KMS-11 (cell line): ENCODE results near the gene TRIM34.
"Not testable (repeated sequence)": the region's sequence is repeated elsewhere in the genome, so short reads cannot be mapped to it uniquely, and the experiment has no call there.

Experiments
- H2AFZ ChIP-seq: fragments of 200-600 bp; sonication (generic); 2 replicates; pipeline ENCODE4 v1.6.1; 2016; ENCODE audit warnings: antibody characterized with exemption, mixed run types, low read depth
- H3K27ac ChIP-seq: fragments of 200-600 bp; sonication (generic); 2 replicates; pipeline ENCODE4 v1.6.1; 2016; ENCODE audit warnings: mild to moderate bottlenecking, mixed run types
- H3K27me3 ChIP-seq: fragments of 200-600 bp; sonication (generic); 2 replicates; pipeline ENCODE4 v1.6.1; 2017; ENCODE audit warnings: mild to moderate bottlenecking, low read depth, mixed run types, moderate library complexity; ENCODE audit not compliant: insufficient read depth
- H3K36me3 ChIP-seq: fragments of 200-600 bp; sonication (generic); 2 replicates; pipeline ENCODE4 v1.6.1; 2017; ENCODE audit warnings: mild to moderate bottlenecking, mixed run types; ENCODE audit not compliant: insufficient read depth
- H3K4me1 ChIP-seq: fragments of 200-600 bp; sonication (generic); 2 replicates; pipeline ENCODE4 v1.6.1; 2016; ENCODE audit warnings: mild to moderate bottlenecking, low read depth, mixed run types; ENCODE audit not compliant: poor library complexity, severe bottlenecking
- H3K4me2 ChIP-seq: fragments of 200-600 bp; sonication (generic); 2 replicates; pipeline ENCODE4 v1.7.0; 2016; ENCODE audit warnings: mild to moderate bottlenecking, mixed run types
- H3K4me3 ChIP-seq: fragments of 200-600 bp; sonication (generic); IDR thresholded peaks from 2 replicates; pipeline ENCODE4 v1.6.1; 2017; ENCODE audit warnings: low read depth, low read length, mixed read lengths; ENCODE audit not compliant: insufficient read depth
- H3K79me2 ChIP-seq: fragments of 200-600 bp; sonication (generic); 2 replicates; pipeline ENCODE4 v1.6.1; 2016; ENCODE audit warnings: low read depth, mixed run types; ENCODE audit not compliant: insufficient read depth
- H3K9ac ChIP-seq: fragments of 200-600 bp; sonication (generic); 2 replicates; pipeline ENCODE4 v1.6.1; 2016; ENCODE audit warnings: mild to moderate bottlenecking, mixed run types
- H4K20me1 ChIP-seq: fragments of 200-600 bp; sonication (generic); 2 replicates; pipeline ENCODE4 v1.6.1; 2016; ENCODE audit warnings: mild to moderate bottlenecking, mixed run types; ENCODE audit not compliant: insufficient read depth
- TF ChIP-seq, protein P1 (sequence below): fragments of 200-600 bp; sonication (generic); conservative IDR thresholded peaks from 2 replicates; pipeline ENCODE4 v1.6.1; 2017; ENCODE audit warnings: low read depth, mild to moderate bottlenecking, antibody characterized with exemption, low read length, moderate library complexity, mixed read lengths

TRIM34 gene

DNA sequence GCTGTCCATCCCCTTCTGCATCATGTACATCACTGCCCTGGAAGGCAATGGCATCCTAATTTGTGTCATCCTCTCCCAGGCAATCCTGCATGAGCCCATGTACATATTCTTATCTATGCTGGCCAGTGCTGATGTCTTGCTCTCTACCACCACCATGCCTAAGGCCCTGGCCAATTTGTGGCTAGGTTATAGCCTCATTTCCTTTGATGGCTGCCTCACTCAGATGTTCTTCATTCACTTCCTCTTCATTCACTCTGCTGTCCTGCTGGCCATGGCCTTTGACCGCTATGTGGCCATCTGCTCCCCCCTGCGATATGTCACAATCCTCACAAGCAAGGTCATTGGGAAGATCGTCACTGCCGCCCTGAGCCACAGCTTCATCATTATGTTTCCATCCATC lies 43.8 kb upstream of the TRIM34 start:
- Histone ChIP-seq H3K27me3 (no peaks in the 10 kb centered on the region), H3K27ac (no peak overlapping the region), H3K4me1 (no peaks in the 10 kb centered on the region), H3K9ac (no peak overlapping the region), H3K4me3 (no peak overlapping the region), H3K4me2 (no peak overlapping the region), H4K20me1 (no peaks in the 10 kb centered on the region), H2AFZ (no peak overlapping the region), H3K36me3 (no peaks in the 10 kb centered on the region), H3K79me2 (no peaks in the 10 kb centered on the region)
- TF ChIP-seq, protein P1, sequence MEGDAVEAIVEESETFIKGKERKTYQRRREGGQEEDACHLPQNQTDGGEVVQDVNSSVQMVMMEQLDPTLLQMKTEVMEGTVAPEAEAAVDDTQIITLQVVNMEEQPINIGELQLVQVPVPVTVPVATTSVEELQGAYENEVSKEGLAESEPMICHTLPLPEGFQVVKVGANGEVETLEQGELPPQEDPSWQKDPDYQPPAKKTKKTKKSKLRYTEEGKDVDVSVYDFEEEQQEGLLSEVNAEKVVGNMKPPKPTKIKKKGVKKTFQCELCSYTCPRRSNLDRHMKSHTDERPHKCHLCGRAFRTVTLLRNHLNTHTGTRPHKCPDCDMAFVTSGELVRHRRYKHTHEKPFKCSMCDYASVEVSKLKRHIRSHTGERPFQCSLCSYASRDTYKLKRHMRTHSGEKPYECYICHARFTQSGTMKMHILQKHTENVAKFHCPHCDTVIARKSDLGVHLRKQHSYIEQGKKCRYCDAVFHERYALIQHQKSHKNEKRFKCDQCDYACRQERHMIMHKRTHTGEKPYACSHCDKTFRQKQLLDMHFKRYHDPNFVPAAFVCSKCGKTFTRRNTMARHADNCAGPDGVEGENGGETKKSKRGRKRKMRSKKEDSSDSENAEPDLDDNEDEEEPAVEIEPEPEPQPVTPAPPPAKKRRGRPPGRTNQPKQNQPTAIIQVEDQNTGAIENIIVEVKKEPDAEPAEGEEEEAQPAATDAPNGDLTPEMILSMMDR, result no peak

DNA sequence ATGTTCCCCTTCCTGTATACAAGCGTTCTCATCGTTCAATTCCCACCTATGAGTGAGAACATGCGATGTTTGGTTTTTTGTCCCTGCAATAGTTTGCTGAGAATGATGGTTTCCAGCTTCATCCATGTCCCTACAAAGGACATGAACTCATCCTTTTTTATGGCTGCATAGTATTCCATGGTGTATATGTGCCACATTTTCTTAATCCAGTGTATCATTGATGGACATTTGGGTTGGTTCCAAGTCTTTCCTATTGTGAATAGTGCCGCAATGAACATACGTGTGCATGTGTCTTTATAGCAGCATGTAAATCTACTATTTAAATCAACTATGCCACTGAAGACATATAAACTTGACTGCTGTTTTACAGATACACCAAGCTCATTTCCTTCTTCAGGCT lies 40.3 kb upstream of the TRIM34 start:
- H3K4me1 ChIP-seq, H3K4me3 ChIP-seq, H2AFZ ChIP-seq, H3K9ac ChIP-seq, H3K27ac ChIP-seq, H4K20me1 ChIP-seq, H3K4me2 ChIP-seq, H3K79me2 ChIP-seq, H3K27me3 ChIP-seq, H3K36me3 ChIP-seq: not testable (repeated sequence)

DNA sequence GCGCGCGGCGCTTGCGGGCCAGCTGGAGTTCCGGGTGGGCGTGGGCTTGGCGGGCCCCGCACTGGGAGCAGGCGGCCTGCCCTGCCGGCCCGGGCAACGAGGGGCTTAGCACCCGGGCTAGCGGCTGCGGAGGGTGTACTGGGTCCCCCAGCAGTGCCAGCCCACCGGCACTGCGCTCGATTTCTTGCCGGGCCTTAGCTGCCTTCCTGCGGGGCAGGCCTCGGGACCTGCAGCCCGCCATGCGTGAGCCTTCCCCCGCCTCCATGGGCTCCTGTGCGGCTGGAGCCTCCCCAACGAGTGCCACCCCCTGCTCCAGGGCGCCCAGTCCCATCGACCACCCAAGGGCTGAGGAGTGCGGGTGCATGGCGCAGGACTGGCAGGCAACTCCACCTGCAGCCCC lies 34.9 kb upstream of the TRIM34 start:
- not testable (repeated sequence) for H3K4me2 ChIP-seq, H3K79me2 ChIP-seq, H4K20me1 ChIP-seq, H3K36me3 ChIP-seq, H3K27me3 ChIP-seq, H2AFZ ChIP-seq, H3K27ac ChIP-seq, H3K9ac ChIP-seq, H3K4me3 ChIP-seq, H3K4me1 ChIP-seq

DNA sequence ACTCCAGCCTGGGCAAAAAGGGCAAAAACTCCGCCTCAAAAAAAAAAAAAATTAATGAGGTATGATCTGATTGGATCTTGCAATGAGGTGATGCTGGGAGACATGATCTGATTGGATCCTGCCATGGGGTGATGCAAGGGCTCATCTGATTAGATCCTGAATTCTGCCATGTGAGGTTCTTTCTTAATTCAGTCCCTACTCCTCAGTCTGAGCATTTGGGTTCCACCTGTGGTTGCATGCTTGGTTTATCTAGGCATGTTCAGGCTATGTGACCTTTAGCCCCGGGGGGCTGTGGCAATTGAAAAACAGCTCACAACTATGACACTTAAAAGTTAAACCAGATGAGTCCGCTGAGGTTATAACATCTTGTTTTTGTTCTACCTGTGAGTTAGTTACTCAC lies 33.2 kb upstream of the TRIM34 start:
- TF ChIP-seq, protein P1, result no peak

DNA sequence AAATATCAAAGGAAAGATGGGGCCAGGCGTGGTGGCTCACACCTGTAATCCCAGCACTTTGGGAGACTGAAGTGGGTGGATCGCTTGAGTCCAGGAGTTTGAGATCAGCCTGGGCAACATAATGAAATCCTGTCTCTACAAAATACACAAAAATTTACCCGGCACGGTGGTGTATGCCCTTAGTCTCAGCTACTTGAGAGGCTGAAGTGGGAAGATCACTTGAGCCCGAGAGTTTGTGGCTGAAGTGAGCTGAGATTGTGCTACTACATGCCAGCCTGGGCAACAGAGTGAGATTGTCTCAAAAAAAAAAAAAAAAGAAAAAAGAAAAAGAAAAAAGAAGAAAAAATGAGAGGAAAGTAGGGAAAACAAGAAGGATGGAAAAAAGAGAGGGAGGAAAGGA lies 32.2 kb upstream of the TRIM34 start:
- Histone ChIP-seq H3K79me2 (no peaks in the 10 kb centered on the region), H2AFZ (no peak overlapping the region), H3K36me3 (no peaks in the 10 kb centered on the region), H3K4me2 (no peak overlapping the region), H3K27ac (no peak overlapping the region), H4K20me1 (no peaks in the 10 kb centered on the region), H3K4me1 (no peaks in the 10 kb centered on the region), H3K4me3 (no peak overlapping the region), H3K27me3 (no peaks in the 10 kb centered on the region), H3K9ac (no peak overlapping the region)
- TF ChIP-seq, protein P1, result no peak

More for the DNA sequence above, 33.2 kb upstream of the TRIM34 start:
- H3K79me2 ChIP-seq, result no peaks in the 10 kb centered on the region
- no peak overlapping the region for H3K27ac ChIP-seq
- H3K27me3 ChIP-seq, result no peaks in the 10 kb centered on the region
- H3K4me1 ChIP-seq, result no peaks in the 10 kb centered on the region
- H2AFZ ChIP-seq, result no peak overlapping the region
- H3K36me3 ChIP-seq, result no peaks in the 10 kb centered on the region
- no peaks in the 10 kb centered on the region for H4K20me1 ChIP-seq
- no peak overlapping the region for H3K4me2 ChIP-seq
- no peak overlapping the region for H3K4me3 ChIP-seq
- H3K9ac ChIP-seq, result no peak overlapping the region

DNA sequence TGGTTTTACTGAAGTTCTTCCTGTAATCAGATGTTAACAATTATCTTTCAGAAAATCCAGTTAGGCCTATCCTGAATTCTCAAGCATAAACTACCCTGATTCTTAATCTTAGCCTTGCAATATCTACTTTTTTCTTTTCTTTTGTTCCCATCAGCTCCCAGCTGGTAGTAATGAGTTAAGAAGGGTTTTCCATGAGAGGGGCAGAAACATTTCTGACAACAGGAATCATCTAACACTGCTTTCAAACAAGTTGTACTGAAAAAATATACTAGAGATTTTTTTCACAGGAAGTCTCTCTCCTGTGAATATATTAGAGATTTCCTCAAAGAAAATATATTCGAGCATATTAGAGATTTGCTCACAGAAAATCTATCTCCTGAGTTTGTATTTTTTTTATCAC lies 31.7 kb upstream of the TRIM34 start:
- H3K4me3 ChIP-seq, result no peak overlapping the region
- TF ChIP-seq, protein P1, result no peak
- H3K9ac ChIP-seq, result no peak overlapping the region
- no peak overlapping the region for H3K27ac ChIP-seq
- H2AFZ ChIP-seq, result no peak overlapping the region
- no peaks in the 10 kb centered on the region for H3K4me1 ChIP-seq
- H4K20me1 ChIP-seq, result no peaks in the 10 kb centered on the region
- H3K79me2 ChIP-seq, result no peaks in the 10 kb centered on the region
- no peak overlapping the region for H3K4me2 ChIP-seq
- no peaks in the 10 kb centered on the region for H3K27me3 ChIP-seq
- H3K36me3 ChIP-seq, result no peaks in the 10 kb centered on the region
